Renal cortical epithelial cell (primary cell): Measurements from ENCODE around the gene KIF26B. TPM values are rescaled to one million over a fixed set of nuclear protein-coding genes. Genes with fewer than 3 reads are reported as not detected.
"Not testable (repeated sequence)": the region's sequence is repeated elsewhere in the genome, so short reads cannot be mapped to it uniquely, and the experiment has no call there.

Experiments
- DNase-seq: peaks from one replicate; pipeline ENCODE4 v3.0.0-alpha.2; 2011; ENCODE audit warnings: low read depth
- total RNA-seq: library from RNA; depleted of rRNA; stranded (reverse); fragments of >200 nt; gene quantifications from 2 replicates; pipeline ENCODE4 v1.2.3, GENCODE V29; 2014

Gene KIF26B
- total RNA-seq, 1 donor from 2014 or later: 19.4 TPM

DNA sequence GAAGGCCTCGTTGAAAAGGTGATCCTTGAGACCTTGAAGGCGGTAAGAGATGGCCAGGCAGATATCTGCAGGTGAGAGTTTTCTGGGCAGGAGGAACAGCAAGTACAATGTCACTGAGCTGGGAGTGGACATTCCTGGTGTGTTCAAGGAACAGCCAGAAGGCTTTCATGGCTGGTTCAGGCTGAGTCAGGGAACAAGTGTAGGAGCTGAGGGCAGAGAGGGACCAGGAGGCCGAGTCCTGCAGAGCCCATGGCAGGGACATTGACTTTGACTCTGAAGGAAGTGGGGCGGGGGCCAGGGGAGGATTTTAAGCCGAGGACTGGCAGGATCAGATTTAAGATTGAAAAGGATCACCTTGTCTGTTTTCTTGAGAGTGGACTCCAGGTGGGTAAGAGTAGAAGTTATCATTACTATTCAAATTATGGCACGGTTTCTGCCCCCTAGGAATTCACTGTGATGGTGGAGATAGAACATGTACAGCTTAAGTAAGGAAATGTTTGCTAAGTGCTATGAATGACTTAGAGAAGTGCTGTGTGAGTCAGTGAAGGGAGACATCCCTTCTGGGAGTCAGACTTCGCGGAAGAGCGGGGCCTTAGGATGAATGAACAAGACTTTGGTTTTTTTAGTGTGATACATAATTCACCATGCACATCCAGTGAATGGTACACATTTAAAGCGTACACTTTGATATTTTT is 202.3 kb downstream of the KIF26B start:
- peak; percentile 83 for DNase-seq

DNA sequence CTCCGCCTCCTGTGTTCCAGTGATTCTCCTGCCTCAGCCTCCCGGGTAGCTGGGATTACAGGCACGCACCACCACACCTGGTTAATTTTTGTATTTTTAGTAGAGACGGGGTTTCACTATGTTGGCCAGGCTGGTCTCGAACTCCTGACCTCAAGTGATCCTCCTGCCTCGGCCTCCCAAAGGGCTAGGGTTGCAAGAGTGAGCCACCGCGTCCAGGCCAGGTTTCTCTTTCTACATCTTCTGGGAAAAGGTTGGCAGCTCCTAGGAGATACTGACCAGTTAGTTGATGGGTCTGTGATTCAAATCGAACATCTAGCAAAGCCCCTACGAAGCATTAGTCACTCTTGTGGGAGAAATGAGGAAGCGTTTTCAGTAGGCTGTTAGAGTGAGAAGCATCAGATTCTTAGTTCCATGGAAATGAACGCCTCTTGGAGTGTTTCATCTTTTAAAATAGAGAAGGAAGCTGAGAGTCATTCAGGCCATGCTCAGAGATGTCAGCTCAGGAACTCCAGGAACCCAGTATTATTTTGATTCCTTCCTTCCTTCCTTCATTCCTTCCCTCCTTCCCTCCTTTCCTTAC is 204.4 kb downstream of the KIF26B start:
- DNase-seq: not testable (repeated sequence)

GRCh38 chr1:245361065-245361464 is 206.3 kb downstream of the KIF26B start:
- DNase-seq: no peak

- DNase-seq: no peak
Measured at GRCh38 chr1:245361951-245362350, 207.2 kb downstream of the KIF26B start.

DNA sequence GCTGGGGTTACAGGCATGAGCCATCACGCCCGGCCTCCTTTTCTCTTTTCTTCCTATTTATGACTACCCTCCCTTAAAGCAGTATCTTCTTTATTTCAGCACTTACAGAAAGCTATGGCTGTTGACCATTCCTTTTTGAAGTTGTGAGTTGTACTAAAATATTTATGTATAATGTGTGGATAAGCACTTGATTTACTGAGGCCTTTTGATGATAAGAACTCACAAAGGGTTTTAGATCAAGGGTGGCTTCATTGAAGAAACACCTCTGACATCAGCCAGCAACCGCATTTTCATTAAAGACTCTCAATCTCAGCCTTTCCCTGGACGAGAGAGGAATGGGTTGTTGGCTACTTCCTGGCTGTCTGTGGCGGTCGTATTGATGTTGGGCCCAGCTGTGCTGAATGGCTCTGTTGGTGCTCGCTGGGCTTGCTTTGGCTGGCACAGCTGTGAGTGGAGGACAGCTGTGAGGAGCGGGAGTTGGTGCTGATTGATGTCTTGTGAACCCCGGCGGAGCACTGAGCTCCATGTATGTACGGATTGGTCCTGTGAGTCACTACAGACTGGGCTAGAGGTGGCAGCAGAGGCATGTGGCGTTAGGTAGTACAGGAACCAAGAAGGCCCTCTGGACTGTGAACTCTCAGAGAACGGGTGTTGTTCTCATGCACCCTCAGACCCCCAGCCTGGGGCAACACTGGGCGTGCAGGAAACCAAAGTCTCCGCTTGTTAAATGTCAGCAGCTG is 208.8 kb downstream of the KIF26B start:
- no peak for DNase-seq

DNA sequence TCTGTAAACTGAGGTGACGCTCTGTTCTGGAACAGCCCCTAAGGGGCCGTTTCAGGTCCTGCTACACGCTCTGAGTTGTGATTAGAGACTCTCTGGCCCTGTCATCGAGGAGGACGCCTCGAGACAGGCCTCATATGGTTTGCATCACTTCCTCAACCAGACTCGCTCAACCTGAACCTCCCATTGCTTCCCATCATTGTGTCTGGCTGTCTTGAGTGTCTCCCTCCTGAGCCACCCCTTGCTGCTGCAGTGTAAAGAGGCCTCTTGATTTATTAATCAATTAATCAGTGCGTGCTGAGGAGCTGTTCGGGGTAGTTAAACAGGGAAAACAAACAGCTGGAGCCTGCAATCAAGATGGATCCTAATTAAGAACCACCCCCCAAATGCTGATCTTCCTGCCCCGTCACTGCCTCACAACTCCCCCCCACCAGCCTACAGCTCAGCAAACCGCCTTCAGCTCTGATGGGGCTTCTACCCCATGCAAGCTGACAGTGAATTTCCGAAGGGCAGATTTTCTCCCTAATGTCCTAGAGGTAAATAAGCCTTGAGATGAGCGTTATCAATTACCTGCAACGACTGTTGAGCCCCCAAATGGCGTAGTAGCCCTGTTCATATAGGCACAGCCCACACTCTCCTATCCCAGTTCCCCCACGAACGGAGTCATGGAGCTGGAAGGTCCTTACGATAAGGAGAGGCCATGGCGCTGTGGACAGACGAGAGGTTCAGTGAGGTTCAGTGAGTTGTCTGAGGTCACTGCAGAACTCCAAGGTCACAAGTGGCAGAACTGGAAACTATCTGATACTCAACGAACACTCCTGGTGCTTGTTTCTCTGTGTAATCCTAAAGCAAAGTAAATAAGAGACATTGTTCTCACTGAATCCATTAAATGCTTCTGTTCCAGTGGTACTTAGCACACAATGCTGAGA is 210.6 kb downstream of the KIF26B start:
- no peak for DNase-seq

DNA sequence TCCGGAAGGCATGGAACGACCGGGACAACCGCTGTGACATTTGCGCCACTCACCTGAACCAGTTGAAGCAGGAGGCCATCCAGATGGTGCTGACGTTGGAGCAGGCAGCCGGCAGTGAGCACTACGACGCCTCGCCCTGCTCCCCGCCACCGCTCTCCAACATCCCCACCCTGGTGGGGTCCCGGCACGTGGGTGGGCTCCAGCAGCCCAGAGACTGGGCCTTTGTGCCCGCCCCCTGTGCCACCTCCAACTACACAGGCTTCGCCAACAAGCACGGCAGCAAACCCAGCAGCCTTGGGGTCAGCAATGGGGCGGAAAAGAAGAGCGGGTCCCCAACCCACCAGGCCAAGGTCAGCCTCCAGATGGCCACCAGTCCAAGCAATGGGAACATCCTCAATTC is 212.1 kb downstream of the KIF26B start:
- no peak for DNase-seq

- no peak for DNase-seq
Measured at GRCh38 chr1:245370175-245370825, 215.5 kb downstream of the KIF26B start.

DNA sequence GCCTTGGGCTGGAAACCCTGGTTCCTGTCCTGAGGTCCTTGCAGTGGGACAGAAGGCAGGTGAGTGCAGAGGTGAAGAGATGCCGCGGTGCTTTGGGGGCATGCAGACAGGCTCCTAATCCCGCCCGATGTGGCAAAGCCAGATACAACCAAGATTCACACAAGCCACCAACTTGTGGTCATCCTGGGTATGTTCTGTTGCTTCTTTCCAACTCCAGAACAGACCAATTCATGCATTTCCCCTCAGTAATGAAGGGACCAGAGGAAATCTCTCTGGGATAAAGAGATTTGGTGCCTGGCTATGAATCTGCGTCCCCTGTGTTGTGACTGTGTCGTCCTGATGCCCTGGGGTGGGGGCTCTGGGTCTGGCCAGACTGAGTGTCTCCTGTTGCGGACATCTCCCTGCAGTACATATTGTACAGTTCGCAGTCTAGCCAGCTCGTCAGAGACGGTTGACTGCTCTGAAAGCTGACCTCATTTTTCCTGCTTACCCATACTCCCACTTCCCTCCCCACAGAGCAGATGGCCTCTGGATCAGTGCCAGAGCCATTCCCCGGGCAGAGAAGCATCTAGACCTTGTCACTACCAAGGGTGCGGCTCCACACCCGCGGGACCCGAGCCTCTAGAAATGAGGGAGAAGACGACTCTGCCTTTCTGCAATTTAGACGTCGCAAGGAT is 216.3 kb downstream of the KIF26B start:
- DNase-seq: peak; percentile 63

GRCh38 chr1:245373131-245373530 is 218.3 kb downstream of the KIF26B start:
- peak; percentile 41 for DNase-seq

- no peak for DNase-seq
Measured at GRCh38 chr1:245375789-245376460, 221.1 kb downstream of the KIF26B start.

- no peak for DNase-seq
Measured at GRCh38 chr1:245377854-245378253, 223.1 kb downstream of the KIF26B start.

- DNase-seq: no peak
Measured at GRCh38 chr1:245378311-245378722, 223.5 kb downstream of the KIF26B start.

GRCh38 chr1:245378745-245379144 is 224.0 kb downstream of the KIF26B start:
- DNase-seq: no peak

- no peak for DNase-seq
Measured at GRCh38 chr1:245380790-245381535, 226.2 kb downstream of the KIF26B start.

DNA sequence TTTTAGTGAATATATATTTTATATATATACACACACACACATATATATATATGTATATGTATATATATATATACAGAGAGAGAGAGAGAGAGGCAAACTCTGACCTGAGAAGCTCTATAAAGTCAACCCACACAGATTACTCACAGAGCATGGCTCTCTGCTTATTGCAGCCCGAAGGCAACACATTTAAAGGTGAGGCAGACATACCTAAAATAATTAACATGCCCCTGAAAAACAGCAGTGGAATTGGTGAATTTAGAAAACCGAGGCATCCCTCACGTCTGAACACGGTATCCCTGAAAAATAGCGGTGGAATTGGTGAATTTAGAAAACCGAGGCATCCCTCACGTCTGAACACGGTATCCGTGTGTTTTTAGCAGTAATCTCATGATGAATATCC is 228.2 kb downstream of the KIF26B start:
- DNase-seq: no peak

- DNase-seq: no peak
Measured at GRCh38 chr1:245383396-245384330, 228.9 kb downstream of the KIF26B start.

DNA sequence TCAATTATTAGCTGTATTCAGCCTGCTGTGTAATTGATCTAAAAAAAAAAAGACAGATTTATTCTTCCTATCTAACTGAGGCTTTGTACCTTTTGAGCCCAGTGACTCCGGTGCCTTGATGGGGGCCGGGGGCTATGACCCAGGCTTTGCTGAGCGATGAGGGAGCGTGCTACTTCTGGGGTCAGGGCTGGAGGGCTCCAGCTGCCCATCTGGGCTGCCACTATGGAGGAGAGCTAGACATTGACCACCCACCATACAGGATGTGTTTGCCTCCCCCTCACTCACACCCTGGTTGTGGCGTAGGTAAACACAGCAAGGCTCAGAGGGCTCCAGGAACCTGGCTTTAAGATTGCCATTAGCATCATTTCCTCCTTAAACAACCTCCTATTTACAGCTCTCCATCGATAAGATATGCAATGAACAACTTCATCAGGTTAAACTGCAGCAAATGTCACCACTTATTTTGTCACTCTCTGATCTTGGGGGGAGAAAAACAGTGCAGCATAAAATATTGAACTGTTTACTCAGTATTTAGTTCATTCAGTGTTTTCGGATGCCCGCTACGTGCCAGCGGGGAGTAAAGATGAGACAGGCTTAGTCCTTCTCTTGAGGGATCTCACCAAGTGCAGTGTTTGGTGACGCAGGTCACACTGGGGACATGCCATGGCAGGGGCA is 231.6 kb downstream of the KIF26B start:
- DNase-seq: no peak
